Neural progenitor cell (in vitro differentiated cells): ENCODE data around the gene TM9SF4.

Source experiments
- EZH2 ChIP-seq: fragments of 200-600 bp; sonication (generic); IDR thresholded peaks from 2 replicates; pipeline ENCODE4 v1.6.1; 2017; ENCODE audit warnings: antibody characterized with exemption, mild to moderate bottlenecking, moderate library complexity
- EZH2phosphoT487 ChIP-seq: fragments of 200-600 bp; sonication (generic); IDR thresholded peaks from 2 replicates; pipeline ENCODE4 v1.6.1; 2017; ENCODE audit warnings: antibody characterized with exemption
- TF ChIP-seq, protein P1 (sequence below): fragments of 200-600 bp; sonication (generic); IDR thresholded peaks from 2 replicates; pipeline ENCODE4 v1.5.1; 2017; ENCODE audit warnings: antibody characterized with exemption, mild to moderate bottlenecking

DNA sequence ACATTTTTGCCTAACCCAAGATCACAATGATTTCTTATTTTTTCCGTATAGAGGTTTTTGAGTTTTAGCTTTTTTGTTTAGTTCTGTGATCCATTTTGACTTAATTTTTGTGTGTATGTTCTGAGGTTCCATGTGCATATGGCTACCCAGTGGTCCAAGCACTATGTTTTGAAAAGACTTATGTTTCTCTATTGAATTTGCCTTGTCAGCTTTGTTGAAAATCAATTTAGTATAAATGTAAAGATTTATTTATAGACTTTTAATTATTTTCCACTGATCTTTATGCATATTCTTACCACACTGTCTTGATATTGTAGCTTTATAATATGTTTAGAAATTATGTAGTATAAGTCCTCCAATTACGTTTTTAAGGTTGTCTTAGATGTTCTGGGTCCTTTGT is 10.2 kb downstream of the TM9SF4 start:
- TF ChIP-seq, protein P1, sequence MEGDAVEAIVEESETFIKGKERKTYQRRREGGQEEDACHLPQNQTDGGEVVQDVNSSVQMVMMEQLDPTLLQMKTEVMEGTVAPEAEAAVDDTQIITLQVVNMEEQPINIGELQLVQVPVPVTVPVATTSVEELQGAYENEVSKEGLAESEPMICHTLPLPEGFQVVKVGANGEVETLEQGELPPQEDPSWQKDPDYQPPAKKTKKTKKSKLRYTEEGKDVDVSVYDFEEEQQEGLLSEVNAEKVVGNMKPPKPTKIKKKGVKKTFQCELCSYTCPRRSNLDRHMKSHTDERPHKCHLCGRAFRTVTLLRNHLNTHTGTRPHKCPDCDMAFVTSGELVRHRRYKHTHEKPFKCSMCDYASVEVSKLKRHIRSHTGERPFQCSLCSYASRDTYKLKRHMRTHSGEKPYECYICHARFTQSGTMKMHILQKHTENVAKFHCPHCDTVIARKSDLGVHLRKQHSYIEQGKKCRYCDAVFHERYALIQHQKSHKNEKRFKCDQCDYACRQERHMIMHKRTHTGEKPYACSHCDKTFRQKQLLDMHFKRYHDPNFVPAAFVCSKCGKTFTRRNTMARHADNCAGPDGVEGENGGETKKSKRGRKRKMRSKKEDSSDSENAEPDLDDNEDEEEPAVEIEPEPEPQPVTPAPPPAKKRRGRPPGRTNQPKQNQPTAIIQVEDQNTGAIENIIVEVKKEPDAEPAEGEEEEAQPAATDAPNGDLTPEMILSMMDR, result no peak
- no peak for TF ChIP-seq EZH2phosphoT487
- TF ChIP-seq EZH2, result no peak
